Effector memory CD4-positive, alpha-beta T cell (primary cell): ENCODE results near the gene RPLP2.

Experiments
- DNase-seq, 3 donors: peaks; one replicate each; pipeline ENCODE4 v3.0.0-alpha.2; 2020
- H3K27ac ChIP-seq: 2 replicates; pipeline ENCODE4 v1.7.0; 2013; ENCODE audit warnings: mild to moderate bottlenecking, low read length, moderate library complexity; ENCODE audit not compliant: insufficient read depth, poor library complexity, severe bottlenecking
- H3K27me3 ChIP-seq: replicated peaks from 2 replicates; pipeline ENCODE4 v1.7.0; 2013; ENCODE audit warnings: mild to moderate bottlenecking, low read length; ENCODE audit not compliant: insufficient read depth, control insufficient read depth, poor library complexity, severe bottlenecking
- H3K36me3 ChIP-seq: 2 replicates; pipeline ENCODE4 v1.7.0; 2013; ENCODE audit warnings: mild to moderate bottlenecking, low read length, moderate library complexity; ENCODE audit not compliant: control insufficient read depth, insufficient read depth
- H3K4me1 ChIP-seq: 2 replicates; pipeline ENCODE4 v1.7.0; 2013; ENCODE audit warnings: low read length, mild to moderate bottlenecking; ENCODE audit not compliant: control insufficient read depth, insufficient read depth, poor library complexity, severe bottlenecking
- H3K4me3 ChIP-seq: 2 replicates; pipeline ENCODE4 v1.7.0; 2013; ENCODE audit warnings: low read length, low read depth, mild to moderate bottlenecking; ENCODE audit not compliant: insufficient read depth, poor library complexity, severe bottlenecking
- H3K9me3 ChIP-seq: 2 replicates; pipeline ENCODE4 v1.7.0; 2013; ENCODE audit warnings: mild to moderate bottlenecking, low read length, moderate library complexity; ENCODE audit not compliant: control insufficient read depth

Gene RPLP2

GRCh38 chr11:846496-847098 lies 36.8 kb downstream of the RPLP2 start:
- Histone ChIP-seq H3K36me3 (no peaks in the 10 kb centered on the region), H3K9me3 (no peaks in the 10 kb centered on the region), H3K27ac (no peak overlapping the region), H3K4me1 (peaks cover 23% of the 10 kb centered on the region), H3K4me3 (no peak overlapping the region), H3K27me3 (peaks cover 21% of the 10 kb centered on the region)
- no peak for DNase-seq

GRCh38 chr11:847876-848275 lies 38.1 kb downstream of the RPLP2 start:
- DNase-seq: no peak
- Histone ChIP-seq H3K4me1 (peaks cover 23% of the 10 kb centered on the region), H3K9me3 (no peaks in the 10 kb centered on the region), H3K27ac (no peak overlapping the region), H3K36me3 (no peaks in the 10 kb centered on the region), H3K27me3 (peaks cover 21% of the 10 kb centered on the region), H3K4me3 (no peak overlapping the region)

GRCh38 chr11:848380-848931 lies 38.7 kb downstream of the RPLP2 start:
- Histone ChIP-seq H3K27ac (no peak overlapping the region), H3K4me1 (peaks cover 18% of the 10 kb centered on the region), H3K27me3 (peaks cover 21% of the 10 kb centered on the region), H3K9me3 (no peaks in the 10 kb centered on the region), H3K4me3 (peak overlapping the region; percentile 40), H3K36me3 (no peaks in the 10 kb centered on the region)
- DNase-seq: peak; percentile 36 to 47 (median 46)

GRCh38 chr11:849104-849824 lies 39.5 kb downstream of the RPLP2 start:
- H3K9me3 ChIP-seq: no peaks in the 10 kb centered on the region
- H3K36me3 ChIP-seq: no peaks in the 10 kb centered on the region
- peaks cover 12% of the 10 kb centered on the region for H3K4me1 ChIP-seq
- no peak overlapping the region for H3K27ac ChIP-seq
- H3K27me3 ChIP-seq: peaks cover 21% of the 10 kb centered on the region
- peak overlapping the region; percentile 40 for H3K4me3 ChIP-seq
- peak in 1 of 3 donors; percentile 31 for DNase-seq

- Histone ChIP-seq H3K36me3 (no peaks in the 10 kb centered on the region), H3K4me1 (peaks cover 12% of the 10 kb centered on the region), H3K27ac (no peak overlapping the region), H3K4me3 (peak overlapping the region; percentile 32), H3K9me3 (no peaks in the 10 kb centered on the region), H3K27me3 (peaks cover 21% of the 10 kb centered on the region)
- no peak for DNase-seq
Observed at GRCh38 chr11:849951-850774, 40.4 kb downstream of the RPLP2 start.

GRCh38 chr11:850775-851763 lies 41.3 kb downstream of the RPLP2 start:
- no peak for DNase-seq
- Histone ChIP-seq H3K9me3 (no peaks in the 10 kb centered on the region), H3K4me1 (peaks cover 12% of the 10 kb centered on the region), H3K27me3 (peaks cover 21% of the 10 kb centered on the region), H3K4me3 (no peak overlapping the region), H3K27ac (no peak overlapping the region), H3K36me3 (no peaks in the 10 kb centered on the region)

- DNase-seq: no peak
- no peaks in the 10 kb centered on the region for H3K9me3 ChIP-seq
- peaks cover 12% of the 10 kb centered on the region for H3K4me1 ChIP-seq
- peaks cover 21% of the 10 kb centered on the region for H3K27me3 ChIP-seq
- no peaks in the 10 kb centered on the region for H3K36me3 ChIP-seq
- H3K27ac ChIP-seq: no peak overlapping the region
- H3K4me3 ChIP-seq: no peak overlapping the region
Observed at GRCh38 chr11:852762-853161, 43.0 kb downstream of the RPLP2 start.

- Histone ChIP-seq H3K4me1 (peaks cover 5% of the 10 kb centered on the region), H3K4me3 (no peak overlapping the region), H3K27me3 (peaks cover 15% of the 10 kb centered on the region), H3K27ac (no peak overlapping the region), H3K9me3 (no peaks in the 10 kb centered on the region), H3K36me3 (no peaks in the 10 kb centered on the region)
- no peak for DNase-seq
Observed at GRCh38 chr11:853682-854448, 44.1 kb downstream of the RPLP2 start.
